A673 (cell line): Measurements from ENCODE around the gene ZBED3. TPM values are rescaled to one million over a fixed set of nuclear protein-coding genes. Genes with fewer than 3 reads are reported as not detected.

ENCODE experiments used
- BruUV-seq: library from RNA; stranded (reverse); fragments of 400-500 nt; replicated peaks from 2 replicates; lab custom pipeline; 2021; lab: Mats Ljungman, UMichigan
- CTCF ChIA-PET: fragments of 300-600 bp; sonication (Branson Sonifier 250); formaldehyde crosslinking; loops from one replicate; lab custom pipeline; 2022; ENCODE audit warnings: antibody characterized with exemption; lab: Charles Lee
- POLR2A ChIA-PET: fragments of 300-600 bp; sonication (Branson Sonifier 250); formaldehyde crosslinking; loops from one replicate; lab custom pipeline; 2022; ENCODE audit warnings: antibody characterized with exemption; ENCODE audit not compliant: low non-redundant PET; lab: Charles Lee
- DNase-seq: peaks from one replicate; pipeline ENCODE4 v3.0.0-alpha.2; 2015; ENCODE audit warnings: low spot score
- H3K27ac ChIP-seq: fragments of 200-600 bp; sonication (generic); 2 replicates; pipeline ENCODE4 v1.5.1; 2016; ENCODE audit warnings: mixed run types, low read depth, mild to moderate bottlenecking, mixed read lengths, antibody characterized with exemption, low read length; ENCODE audit not compliant: poor library complexity, severe bottlenecking
- H3K27me3 ChIP-seq: fragments of 200-600 bp; sonication (generic); replicated peaks from 2 replicates; pipeline ENCODE4 v1.6.1; 2017; ENCODE audit warnings: mixed run types, low read depth, mild to moderate bottlenecking, mixed read lengths, antibody characterized with exemption, low read length; ENCODE audit not compliant: insufficient read depth, poor library complexity
- H3K36me3 ChIP-seq: fragments of 200-600 bp; sonication (generic); 2 replicates; pipeline ENCODE4 v1.6.1; 2016; ENCODE audit warnings: mixed run types, mild to moderate bottlenecking, mixed read lengths, antibody characterized with exemption, low read length; ENCODE audit not compliant: insufficient read depth, poor library complexity, severe bottlenecking
- H3K4me1 ChIP-seq: fragments of 200-600 bp; sonication (generic); 2 replicates; pipeline ENCODE4 v1.6.1; 2017; ENCODE audit warnings: mixed run types, mild to moderate bottlenecking, mixed read lengths, antibody characterized with exemption, low read length; ENCODE audit not compliant: insufficient read depth, poor library complexity, severe bottlenecking
- H3K4me3 ChIP-seq: fragments of 200-600 bp; sonication (generic); 2 replicates; pipeline ENCODE4 v1.5.1; 2016; ENCODE audit warnings: low read depth, mixed run types, mild to moderate bottlenecking, mixed read lengths, low read length; ENCODE audit not compliant: poor library complexity, severe bottlenecking
- H3K9me3 ChIP-seq: fragments of 200-600 bp; sonication (generic); 2 replicates; pipeline ENCODE4 v1.6.1; 2016; ENCODE audit warnings: mixed run types, low read depth, mild to moderate bottlenecking, mixed read lengths, antibody characterized with exemption, low read length; ENCODE audit not compliant: poor library complexity, severe bottlenecking
- CTCF ChIP-seq: fragments of 300-800, 200-600 bp; sonication (generic); conservative IDR thresholded peaks from 2 replicates; pipeline ENCODE4 v1.5.1; 2017; ENCODE audit warnings: low read depth, mild to moderate bottlenecking, antibody characterized with exemption, low read length, moderate library complexity, mixed read lengths
- EZH2 ChIP-seq: fragments of 200-600 bp; sonication (generic); IDR thresholded peaks from 2 replicates; pipeline ENCODE4 v1.6.1; 2017; ENCODE audit warnings: borderline replicate concordance, low read depth, mild to moderate bottlenecking, mixed read lengths, antibody characterized with exemption, low read length; ENCODE audit not compliant: poor library complexity, severe bottlenecking
- intact Hi-C: fragments of 100-400 bp; cut with micrococcal nuclease; formaldehyde crosslinking; loops from one replicate; pipeline ENCODE4 v1.10.0; 2022; ENCODE audit not compliant: unreplicated experiment
- total RNA-seq: library from RNA; stranded (reverse); gene quantifications from 2 replicates; pipeline ENCODE4 v1.2.3, GENCODE V29; 2021

ZBED3 gene
- total RNA-seq, 1 experiment from 2014 or later = 9.9 TPM

GRCh38 chr5:77066823-77067442 is 20.2 kb downstream of the ZBED3 start:
- Histone ChIP-seq H3K4me3 (no peak overlapping the region), H3K36me3 (peaks cover 18% of the 10 kb centered on the region), H3K9me3 (no peaks in the 10 kb centered on the region), H3K4me1 (no peaks in the 10 kb centered on the region), H3K27ac (no peak overlapping the region), H3K27me3 (no peaks in the 10 kb centered on the region)
- CTCF ChIA-PET = no interaction called here
- intact Hi-C loops = no loop called here
- BruUV-seq = no TSS peak
- POLR2A ChIA-PET = no interaction called here
- TF ChIP-seq CTCF = no peak
- TF ChIP-seq EZH2 = no peak
- no peak for DNase-seq

GRCh38 chr5:77066184-77066583 is 20.9 kb downstream of the ZBED3 start:
- peaks cover 26% of the 10 kb centered on the region for H3K36me3 ChIP-seq
- H3K27ac ChIP-seq = no peak overlapping the region
- H3K4me3 ChIP-seq = no peak overlapping the region
- no peaks in the 10 kb centered on the region for H3K4me1 ChIP-seq
- CTCF ChIA-PET = no interaction called here
- DNase-seq = no peak
- intact Hi-C loops = no loop called here
- BruUV-seq = no TSS peak
- no peaks in the 10 kb centered on the region for H3K27me3 ChIP-seq
- H3K9me3 ChIP-seq = no peaks in the 10 kb centered on the region
- TF ChIP-seq EZH2 = no peak
- TF ChIP-seq CTCF = no peak
- POLR2A ChIA-PET = no interaction called here

- Histone ChIP-seq H3K9me3 (no peaks in the 10 kb centered on the region), H3K4me3 (no peak overlapping the region), H3K27me3 (no peaks in the 10 kb centered on the region), H3K36me3 (peaks cover 35% of the 10 kb centered on the region), H3K27ac (no peak overlapping the region), H3K4me1 (no peaks in the 10 kb centered on the region)
- intact Hi-C loops = no loop called here
- ChIA-PET CTCF (no interaction called here), POLR2A (no interaction called here)
- TF ChIP-seq EZH2 = no peak
- no peak for TF ChIP-seq CTCF
- DNase-seq = no peak
- BruUV-seq = no TSS peak
Observed at GRCh38 chr5:77065256-77065655, 21.8 kb downstream of the ZBED3 start.
